A172 (cell line): ENCODE results near the gene ROR1. TPM values are rescaled to one million over a fixed set of nuclear protein-coding genes. Genes with fewer than 3 reads are reported as not detected.
"Not testable (repeated sequence)": the region's sequence is repeated elsewhere in the genome, so short reads cannot be mapped to it uniquely, and the experiment has no call there.

Experiments
- DNase-seq: peaks from one replicate; pipeline ENCODE4 v3.0.0-alpha.2; 2015; ENCODE audit warnings: low spot score
- total RNA-seq: library from RNA; depleted of rRNA; stranded (reverse); fragments of >200 nt; shearing (Covaris generic); gene quantifications from 2 replicates; pipeline ENCODE4 v1.2.3, GENCODE V29; 2014

Gene ROR1
- total RNA-seq, 1 experiment from 2014 or later: 7.0 TPM

DNA sequence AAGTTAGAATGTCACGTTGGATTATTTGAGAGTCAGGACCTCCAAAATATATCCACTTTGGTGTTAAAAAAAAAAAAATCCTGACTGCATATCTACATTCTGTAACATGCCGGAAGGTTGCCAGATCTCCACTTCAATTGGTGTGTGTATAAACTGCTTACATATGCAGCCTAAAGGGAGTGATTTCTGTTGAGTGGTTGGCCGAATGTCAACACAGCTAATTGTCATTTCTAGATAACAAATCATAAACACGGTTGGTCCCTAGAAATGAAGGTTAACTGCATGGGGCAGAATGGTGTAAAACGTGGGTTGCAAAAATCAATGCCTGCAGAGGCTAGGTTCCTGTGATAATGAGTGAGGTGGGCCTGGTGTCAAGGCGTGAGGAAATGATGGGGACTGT is 15.0 kb upstream of the ROR1 start:
- DNase-seq: no peak

DNA sequence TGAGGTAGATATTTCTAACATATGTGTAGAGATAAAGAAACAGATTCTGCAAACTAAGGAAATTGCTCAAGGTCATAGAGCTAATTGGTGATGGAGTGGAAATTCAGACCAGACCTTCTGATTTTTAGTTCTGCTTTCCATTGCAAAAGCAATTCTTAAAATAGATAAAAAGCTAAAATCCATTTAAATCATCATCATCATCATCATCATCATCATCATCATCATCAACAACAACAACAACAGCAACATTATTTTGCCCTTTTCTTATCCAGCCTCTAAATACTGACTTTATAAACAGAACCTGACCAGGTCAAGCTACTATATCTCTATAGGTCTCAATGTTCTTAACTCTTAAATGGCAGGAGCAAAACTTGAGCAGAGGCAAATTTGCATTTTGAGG is 14.0 kb upstream of the ROR1 start:
- no peak for DNase-seq

DNA sequence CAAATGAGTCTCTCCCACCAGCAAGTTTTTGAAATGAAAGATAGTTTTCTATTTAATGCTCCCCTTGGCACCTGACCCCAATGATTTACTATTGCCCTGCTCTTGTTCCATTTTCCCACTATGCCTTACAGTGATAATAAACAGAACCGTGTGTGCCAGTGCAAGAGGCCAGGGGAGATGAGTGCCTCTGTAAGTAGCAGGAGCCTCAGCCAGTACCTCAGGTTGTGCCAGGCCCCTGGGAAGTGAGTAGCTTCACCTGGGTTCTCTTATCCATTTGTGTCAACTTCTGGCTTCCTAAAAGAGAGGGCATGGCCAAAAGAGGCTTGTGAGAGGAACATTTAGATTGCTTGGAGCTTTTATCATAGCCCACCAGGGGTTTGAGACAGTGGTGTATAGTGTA is 3.4 kb upstream of the ROR1 start:
- DNase-seq: no peak

DNA sequence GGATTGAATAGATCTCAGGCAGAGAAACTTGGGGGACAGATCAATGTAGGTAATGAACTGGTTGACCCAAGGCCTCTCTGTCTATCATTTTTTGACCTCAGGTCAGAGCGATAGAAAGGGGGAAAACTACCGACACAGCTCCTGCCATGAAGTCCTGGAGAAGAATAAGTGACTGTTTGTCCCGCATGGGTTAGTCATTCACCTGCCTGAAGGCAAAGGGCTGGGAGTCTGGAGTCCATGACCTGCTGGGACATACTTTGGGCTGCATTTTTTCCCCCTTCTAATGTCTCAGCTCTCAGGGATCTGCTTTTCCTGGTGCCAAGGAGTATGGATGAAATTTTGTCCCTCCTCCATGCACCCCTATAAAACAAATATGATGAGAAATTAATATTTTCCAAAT is 1.6 kb upstream of the ROR1 start:
- DNase-seq: no peak

DNA sequence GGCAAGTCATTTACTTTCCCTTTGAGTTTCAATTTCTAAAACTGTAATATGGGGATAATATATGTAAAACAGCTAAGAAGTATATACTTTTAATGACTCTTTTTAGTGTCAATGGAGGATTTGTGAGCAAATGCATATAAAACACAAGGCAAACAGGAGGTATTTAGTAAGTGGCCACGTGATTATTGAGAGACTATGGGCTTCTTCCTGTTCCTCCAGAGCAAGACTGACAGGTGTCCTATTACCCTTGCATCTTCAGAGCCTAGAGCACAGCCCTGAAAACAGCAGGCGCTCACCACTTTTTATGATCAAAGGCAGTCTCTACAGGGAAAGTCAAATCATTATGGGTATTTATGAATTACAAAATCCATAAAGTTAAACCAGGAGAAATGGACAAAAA is 941 bp upstream of the ROR1 start:
- no peak for DNase-seq

DNA sequence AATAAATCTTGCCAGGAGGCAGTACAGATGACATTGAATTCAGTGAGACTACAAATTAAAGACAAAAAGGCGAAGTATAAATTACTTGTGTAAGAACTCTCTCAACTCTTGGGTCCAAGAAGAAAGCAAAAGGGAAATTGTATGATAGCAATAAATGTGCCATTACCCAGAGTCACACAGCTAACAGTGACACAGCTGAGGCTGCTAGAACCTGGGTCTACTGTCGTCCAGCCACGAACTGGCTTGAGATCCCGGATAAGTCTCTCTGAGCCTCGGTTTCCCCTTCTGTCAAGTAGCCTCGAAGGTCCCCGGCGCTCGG is 362 bp upstream of the ROR1 start:
- DNase-seq: no peak

DNA sequence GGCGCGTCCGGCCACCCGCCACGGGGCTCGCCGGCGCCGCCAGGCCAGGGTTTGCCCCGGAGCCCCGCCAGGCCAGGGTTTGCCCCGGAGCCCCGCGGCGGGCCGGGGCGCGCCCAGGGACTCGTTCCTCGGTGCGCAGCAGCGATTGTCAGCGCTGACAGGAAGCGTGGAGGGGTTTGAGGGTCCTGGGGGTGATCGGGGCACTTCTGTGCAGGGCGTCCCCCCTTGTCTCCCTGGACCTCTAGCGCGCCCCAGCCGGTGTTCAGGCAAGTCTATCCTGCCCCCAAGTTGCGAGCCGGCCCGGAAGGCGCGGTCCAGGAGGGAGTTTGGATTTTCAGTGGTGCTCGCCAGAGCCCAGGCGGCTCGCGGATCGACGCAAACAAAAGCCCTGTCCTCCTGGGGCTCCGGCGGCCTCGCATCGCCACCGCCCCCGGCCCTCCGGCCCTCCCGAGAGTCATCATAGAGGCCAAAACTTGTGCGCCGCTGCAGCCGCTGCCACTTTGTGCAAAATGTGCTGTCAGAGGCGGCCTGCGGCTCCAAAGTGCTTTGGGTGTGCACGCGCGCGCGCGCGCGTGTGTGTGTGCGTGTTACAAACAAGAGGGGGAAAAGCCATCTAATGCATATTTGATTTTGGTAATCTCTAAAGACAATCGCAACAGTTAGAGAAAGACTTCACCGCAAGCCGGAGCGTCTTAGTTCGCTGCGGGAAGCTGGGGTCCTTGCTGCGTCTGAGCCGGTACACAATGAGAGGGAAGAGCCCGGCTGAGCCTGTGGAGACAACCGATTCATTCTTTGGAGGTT is 1.0 kb downstream of the ROR1 start:
- peak; percentile 16 for DNase-seq

DNA sequence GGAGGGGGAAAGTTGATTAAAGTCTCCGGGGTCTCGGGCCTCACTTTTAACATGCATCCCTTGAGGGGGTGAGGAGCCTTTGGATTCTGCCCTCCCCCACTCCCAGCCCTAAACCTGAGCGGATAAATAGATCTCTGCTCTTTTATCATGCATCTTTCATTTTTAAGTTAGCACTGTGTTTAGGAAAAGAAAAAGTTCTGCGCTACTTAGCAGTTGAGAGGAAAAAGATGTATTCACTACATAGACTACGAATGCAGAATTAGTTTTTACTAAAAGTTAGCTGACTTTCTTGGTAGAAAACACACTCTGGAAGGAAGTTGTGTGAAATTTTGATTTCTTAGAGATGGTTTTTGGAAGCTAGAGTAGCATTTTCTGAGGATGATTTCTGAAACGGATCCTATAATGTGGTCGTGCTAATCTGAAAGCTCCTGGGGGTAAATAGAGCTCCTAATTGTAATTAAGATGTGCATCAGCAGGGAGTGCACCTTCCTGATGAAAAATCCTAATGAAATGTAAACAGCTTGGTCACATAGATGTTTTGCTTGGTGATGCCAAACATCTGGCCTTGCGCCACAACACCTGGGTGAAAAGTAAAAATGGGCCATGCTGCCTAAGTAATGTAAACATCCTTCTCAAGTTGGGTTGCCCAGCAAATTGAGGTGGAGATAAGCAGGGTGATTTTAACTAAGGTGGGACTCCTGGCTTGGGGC is 1.8 kb downstream of the ROR1 start:
- DNase-seq: no peak

DNA sequence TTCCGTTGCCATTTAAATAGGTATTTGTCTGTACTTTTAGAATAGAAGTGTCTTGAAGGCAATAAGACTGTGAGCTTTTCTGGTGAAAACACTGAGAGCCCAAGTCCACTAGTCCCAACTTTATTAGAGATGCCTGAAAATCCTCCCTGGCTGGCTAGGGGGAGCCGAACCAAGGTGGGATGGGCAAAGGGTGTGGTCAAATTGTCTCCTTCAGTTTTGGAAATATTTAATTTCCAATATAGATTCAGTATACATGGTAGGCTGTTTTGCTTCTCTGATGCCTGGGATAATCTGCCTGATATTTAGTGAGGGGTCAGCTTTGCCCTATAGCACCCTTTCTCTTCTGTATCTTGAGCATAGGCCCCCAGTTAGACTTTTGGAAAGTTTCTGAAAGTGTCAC is 3.5 kb downstream of the ROR1 start:
- DNase-seq: no peak

DNA sequence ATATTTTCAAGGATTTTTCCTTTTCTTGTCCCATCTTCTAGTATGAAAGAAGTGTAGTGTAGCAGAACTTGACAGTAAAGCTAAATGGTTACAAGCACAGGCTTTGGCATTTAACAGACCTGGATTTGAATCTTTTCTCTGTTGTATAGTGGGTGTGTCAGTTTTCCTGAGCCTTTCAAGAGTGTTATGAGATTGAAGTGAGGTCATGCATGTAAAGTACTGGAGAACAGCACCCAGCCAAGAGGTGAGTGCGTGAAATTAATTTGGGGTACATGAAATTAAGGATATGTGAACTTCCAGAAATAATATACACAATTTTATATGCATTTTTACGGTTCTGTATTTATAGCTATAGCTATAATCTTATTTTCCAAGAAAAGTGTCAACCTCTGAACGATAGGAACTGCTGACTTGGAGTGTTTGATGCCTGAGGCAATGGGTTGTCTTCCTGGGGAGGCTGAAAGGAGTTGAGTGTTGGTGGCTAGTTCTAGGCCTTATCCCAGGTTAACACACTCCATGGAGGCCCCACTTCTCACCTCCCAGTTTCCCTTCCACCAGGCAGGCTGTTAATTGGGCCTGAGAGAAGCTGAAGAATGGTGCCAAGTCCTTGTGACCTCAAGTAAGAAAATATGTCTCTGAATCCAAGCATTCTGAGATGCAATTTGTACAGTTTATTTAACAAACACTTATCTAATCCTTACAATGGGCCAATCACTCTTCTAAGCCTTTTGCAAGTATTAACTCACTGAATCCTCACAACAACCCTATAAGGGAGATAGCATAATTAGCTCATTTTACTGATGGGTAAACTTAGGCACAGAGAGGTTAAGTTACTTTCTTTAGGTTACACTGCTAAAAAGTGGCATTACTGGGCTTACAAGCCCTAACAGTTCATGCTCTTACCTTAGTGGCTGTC is 4.4 kb downstream of the ROR1 start:
- no peak for DNase-seq

DNA sequence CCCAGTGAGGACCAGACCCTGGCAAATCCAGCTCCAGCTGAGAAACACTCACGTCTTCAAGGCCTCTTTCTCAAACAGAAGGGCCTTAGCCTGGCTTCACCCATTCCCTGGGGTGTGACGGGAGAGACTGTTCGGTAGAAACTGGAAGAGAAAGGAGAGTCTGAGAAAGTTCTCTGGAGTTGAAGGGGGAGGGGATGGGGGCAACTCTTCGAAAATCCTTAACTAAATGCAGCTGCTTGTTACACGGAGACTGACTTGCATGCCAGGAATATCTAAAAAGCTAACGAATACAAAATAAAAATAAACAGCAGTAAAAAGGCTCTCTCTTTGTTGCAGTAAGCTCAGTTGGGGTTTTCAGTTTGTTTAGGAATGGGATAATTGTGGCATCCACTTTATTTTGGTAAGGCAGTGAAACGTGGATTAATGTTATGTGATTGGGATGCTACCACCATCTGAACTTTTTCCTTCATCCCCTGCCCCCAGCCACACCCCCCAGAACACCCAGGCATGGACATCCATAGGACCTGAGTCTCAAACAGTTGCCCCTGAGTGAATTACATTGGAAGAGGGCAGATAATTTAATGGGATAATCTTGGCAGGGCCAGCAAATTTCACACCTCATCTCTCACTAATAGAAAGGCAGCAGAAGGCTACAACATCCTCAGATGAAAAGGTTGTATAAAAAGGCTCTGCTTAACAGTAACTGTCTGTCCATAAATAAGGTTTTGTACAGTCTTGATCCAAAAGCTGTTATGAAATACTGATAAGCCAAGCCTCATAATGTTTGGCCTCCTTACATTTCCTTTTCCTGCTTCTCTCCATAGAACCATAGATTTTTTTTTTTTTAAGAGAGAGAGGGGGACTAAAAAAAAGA is 5.8 kb downstream of the ROR1 start:
- no peak for DNase-seq

DNA sequence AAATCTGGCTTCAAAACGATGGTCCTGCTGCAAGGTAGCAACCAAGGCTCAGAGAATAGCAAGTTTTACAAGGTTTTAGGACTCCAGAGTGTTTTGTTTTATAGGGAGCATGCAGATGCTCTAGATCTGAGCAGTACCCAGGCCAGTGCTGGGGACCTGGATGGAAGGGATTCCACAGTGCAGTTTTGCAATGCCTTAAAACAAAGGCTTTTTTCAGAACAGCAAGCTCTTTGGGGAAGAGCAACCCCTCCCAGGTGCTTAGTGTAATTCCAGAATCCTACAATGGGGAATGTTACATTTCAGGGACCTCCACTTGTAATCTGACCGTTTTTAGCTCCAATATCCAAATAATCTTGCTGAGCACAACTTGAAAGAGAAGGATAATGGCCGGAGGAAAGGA is 6.7 kb downstream of the ROR1 start:
- no peak for DNase-seq

DNA sequence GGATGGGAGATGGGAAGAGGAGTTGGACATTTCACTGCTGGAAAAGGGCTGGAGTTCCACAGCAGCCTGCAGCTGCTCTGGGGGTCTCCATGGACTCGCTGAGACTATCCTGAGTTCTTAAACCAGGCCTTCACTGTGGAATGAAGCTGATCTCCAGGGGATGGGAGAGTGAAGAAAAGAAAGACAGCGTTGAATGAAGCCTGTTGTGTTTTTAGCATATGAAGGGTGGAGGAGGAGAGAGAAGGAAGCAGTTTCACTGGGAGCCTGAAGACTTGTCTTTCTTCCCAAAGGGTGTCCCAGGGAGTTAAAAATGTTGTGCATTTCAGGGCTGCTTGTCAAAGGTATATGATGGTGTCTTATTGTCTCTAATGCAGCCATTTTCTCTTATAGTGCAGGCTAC is 9.2 kb downstream of the ROR1 start:
- DNase-seq: no peak

DNA sequence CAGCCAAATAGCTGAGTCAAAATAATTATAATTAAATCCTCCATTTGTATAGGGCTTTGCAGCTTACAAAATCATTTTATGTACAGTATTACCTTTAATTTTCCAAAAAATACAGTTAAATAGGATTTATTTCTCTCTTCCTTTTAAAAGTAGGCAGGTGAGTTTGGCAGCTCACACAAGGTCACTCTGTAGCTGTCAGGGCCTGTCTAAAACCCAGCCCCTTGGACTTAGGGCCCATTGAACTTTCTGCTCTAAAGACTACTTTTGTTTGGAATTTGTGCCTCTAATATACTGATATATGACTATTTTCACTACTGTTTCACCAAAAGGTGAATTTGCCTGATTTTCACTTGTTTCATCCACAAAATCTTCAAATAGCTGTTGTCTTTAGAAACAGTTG is 10.3 kb downstream of the ROR1 start:
- DNase-seq: no peak

DNA sequence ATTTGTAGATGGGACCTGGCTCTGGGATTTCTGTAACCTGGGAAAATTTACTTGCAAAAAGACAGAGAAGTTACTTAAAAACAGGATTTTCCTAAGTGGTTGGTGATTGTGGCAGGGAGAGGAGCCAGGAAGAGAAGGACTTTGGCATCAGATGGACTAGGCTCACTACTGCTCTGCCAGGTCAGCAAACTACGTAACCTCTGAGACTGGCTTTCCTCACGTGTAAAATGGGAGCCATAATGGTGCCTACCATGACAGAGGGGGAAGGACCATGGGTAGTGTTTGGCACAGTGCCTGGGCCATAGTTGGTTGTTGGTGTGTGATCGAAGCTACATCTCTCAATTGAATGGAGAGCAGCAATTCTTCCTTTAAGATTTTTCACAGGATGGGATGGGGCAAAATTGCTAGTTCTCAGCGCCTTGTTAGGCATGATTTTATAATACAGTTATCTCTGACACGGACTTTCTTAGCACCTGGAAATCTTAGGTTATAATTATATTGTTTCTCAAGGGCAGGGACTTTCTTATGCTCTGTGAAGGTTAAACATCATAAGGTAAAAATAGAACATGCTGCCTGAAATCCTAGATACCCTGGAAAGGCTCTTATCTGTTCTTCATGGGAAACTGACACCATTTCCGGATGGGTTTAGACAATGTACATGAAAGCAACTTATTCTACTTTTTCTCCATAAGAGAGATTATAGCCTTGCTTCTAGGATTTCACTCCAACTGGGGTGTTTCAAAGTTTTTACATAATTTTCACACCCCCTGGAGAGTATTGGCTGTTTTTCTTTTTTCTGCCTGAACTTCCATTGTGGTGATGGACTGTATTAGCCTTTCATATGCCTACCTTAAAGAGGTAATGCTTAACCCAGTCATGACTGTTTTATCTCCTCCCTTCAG is 10.9 kb downstream of the ROR1 start:
- no peak for DNase-seq

DNA sequence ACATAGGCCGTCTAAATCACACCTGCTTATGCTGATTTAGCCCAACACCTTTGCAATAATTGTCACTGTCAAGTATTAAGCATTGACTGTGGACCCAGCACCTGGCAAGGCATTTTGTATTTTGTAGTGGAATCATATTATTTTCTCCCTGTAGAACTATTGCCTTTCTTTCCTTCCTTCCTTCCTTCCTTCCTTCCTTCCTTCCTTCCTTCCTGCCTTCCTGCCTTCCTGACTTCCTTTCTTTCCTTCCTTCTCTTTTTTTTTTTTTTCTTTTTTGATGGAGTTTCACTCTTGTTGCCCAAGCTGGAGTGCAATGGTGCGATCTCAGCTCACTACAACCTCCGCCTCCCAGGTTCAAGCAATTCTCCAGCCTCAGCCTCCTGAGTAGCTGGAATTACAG is 13.5 kb downstream of the ROR1 start:
- DNase-seq: not testable (repeated sequence)

DNA sequence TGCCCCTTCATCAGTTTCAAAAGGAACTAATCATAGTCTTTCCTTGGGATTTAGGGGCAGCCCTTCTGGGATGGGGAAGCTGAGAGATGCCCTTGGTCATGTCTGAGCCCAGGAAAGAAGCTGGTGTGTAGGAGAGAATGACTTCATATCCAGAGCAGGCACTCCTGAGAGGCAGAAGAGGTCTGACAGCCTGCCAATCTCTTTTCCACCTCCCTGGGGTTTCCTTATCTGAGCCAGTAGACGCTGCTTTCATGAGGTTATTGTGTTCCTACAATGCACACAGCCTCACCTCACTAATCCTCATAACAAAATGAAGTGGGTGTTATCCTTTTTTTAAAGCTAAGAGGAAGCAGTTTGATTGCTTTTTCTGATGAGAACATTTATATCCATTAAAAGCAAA is 14.1 kb downstream of the ROR1 start:
- no peak for DNase-seq

DNA sequence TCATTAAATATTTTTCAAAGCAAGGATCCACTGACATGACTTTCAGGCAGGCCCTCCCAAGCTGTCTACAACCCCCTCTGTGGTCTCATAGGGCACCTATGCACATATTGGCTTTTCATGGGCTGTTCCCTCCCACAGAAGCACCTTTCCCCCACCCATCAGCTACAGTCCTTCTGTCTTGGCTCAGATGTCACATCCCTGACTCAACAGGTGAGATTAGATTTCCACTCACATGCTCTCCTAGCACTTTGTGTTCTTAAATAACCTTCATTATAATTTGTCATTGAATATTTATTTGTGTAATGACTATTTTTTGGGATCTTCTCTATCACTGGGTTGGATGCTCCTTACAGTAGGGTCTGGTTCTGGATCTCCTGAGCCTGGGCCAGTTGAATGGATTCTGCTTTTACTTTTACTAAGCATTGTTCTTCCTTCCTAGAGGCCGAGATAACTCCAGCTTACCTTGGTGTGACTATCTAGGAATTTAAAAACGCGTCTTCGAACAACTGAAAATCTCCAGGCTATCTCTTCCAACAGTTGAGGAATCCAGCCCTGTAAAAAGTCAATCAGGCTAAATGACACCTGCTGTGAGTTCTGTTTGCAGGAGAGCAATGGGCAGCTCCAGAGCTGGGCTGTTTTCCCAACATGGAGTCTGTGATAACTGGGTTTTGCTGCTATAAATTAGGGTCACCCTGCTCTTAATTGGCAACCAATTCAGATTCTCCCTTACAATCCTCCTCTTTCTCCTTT is 16.2 kb downstream of the ROR1 start:
- DNase-seq: no peak

DNA sequence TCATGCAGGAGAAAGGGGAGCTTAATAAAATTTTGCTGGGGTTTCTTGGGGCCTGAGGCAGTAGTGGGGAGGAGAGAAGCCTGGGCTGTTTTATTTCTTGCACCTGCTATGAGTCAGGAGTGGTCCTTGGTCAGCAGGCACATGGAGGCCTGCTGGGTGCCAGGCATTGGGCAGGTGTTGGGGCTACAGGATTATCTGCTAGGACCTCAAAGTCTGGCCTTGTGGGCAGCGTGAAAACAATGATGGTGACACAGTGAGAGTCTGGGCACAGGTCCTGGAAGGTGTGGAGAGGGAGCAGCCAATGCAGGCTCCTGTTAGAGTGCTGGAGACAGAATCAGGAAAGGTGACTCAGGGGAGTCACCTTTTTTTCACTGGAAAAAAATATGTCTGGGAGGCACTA is 17.2 kb downstream of the ROR1 start:
- DNase-seq: no peak

DNA sequence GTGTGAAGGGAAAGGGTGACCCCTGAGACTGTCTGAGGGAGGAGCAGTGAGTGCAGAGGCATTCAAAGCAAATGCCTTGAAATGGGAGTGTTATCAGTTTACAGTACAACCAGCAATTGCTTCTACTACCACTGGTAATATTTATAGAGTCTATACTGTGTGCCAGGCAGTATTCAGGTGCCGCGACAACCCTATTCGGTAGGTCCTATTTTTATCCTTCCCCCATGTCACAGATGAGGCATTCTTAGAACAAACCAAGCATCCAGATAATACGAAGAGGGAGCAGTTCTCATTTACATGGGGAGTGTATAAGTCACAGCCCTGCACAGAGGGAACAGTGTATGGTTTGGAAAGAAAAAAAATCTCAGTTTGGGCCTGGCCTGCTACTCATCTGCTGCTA is 18.3 kb downstream of the ROR1 start:
- no peak for DNase-seq
